SK-N-SH (cell line): ENCODE data around the gene JAG1. TPM values are rescaled to one million over a fixed set of nuclear protein-coding genes. Genes with fewer than 3 reads are reported as not detected.
A peak's percentile ranks its signal among the peaks of the same experiment; 100 is the strongest.

Experiments
- CTCF ChIA-PET: fragments of 300-600, 350-600 bp; formaldehyde crosslinking; extraction: SDS; loops from one replicate; lab custom pipeline; 2021; lab: Yijun Ruan, JAX
- POLR2A ChIA-PET: fragments of 350-600 bp; sonication (Branson Sonifier 250); formaldehyde crosslinking; extraction: SDS; loops from one replicate; lab custom pipeline; 2020; ENCODE audit warnings: antibody characterized with exemption, inconsistent platforms; lab: Yijun Ruan, JAX
- DNase-seq: peaks from one replicate; pipeline ENCODE4 v3.0.0; 2012
- H2AFZ ChIP-seq: fragments of 200-600 bp; sonication (generic); 2 replicates; pipeline ENCODE4 v1.8.1; 2016; ENCODE audit warnings: antibody characterized with exemption, mild to moderate bottlenecking, low read depth
- H3F3A ChIP-seq: fragments of 200-600 bp; sonication (generic); replicated peaks from 2 replicates; pipeline ENCODE3; 2016; ENCODE audit warnings: antibody characterized with exemption, mild to moderate bottlenecking; ENCODE audit not compliant: insufficient read depth
- H3K27ac ChIP-seq, 2 experiments: fragments of 200-500 bp in 1 of 2; fragments of 200-600 bp in 1 of 2; sonication (Bioruptor generic) in 1 of 2; sonication (generic), shearing (Covaris generic) in 1 of 2; 2 replicates each; pipeline versions ENCODE4 v1.5.1 to v1.6.1; 2014 to 2016; ENCODE audit warnings: low read depth in 2 of 2, inconsistent platforms in 1 of 2, low read length in 1 of 2, mild to moderate bottlenecking in 1 of 2, mixed read lengths in 1 of 2
- H3K27me3 ChIP-seq: fragments of 200-600 bp; sonication (generic), shearing (Covaris generic); 2 replicates; pipeline ENCODE4 v1.6.1; 2016; ENCODE audit warnings: mixed run types; ENCODE audit not compliant: insufficient read depth
- H3K36me3 ChIP-seq, 2 experiments: fragments of 200-500 bp in 1 of 2; fragments of 200-600 bp in 1 of 2; sonication (Bioruptor generic) in 1 of 2; sonication (generic) in 1 of 2; replicated peaks in 1 of 2; 2 replicates each; pipeline versions ENCODE3 to v1.5.1; 2014 to 2016; ENCODE audit warnings: low read length in 1 of 2, mild to moderate bottlenecking in 1 of 2; ENCODE audit not compliant: insufficient read depth in 2 of 2, control insufficient read depth in 1 of 2
- H3K4me1 ChIP-seq, 2 experiments: fragments of 200-500 bp in 1 of 2; fragments of 200-600 bp in 1 of 2; sonication (Bioruptor generic) in 1 of 2; sonication (generic), shearing (Covaris generic) in 1 of 2; 2 replicates each; pipeline versions ENCODE4 v1.5.1 to v1.6.1; 2014 to 2016; ENCODE audit warnings: low read depth in 1 of 2, low read length in 1 of 2, mixed run types in 1 of 2; ENCODE audit not compliant: insufficient read depth in 2 of 2, control insufficient read depth in 1 of 2
- H3K4me2 ChIP-seq: fragments of 200-600 bp; sonication (generic), shearing (Covaris generic); 2 replicates; pipeline ENCODE4 v1.6.1; 2017; ENCODE audit warnings: mixed run types
- H3K4me3 ChIP-seq, 2 experiments: fragments of 200-500 bp in 1 of 2; fragments of 200-600 bp in 1 of 2; sonication (Bioruptor generic) in 1 of 2; sonication (generic), shearing (Covaris generic) in 1 of 2; 2 replicates each; pipeline versions ENCODE4 v1.5.1 to v1.8.1; 2014 to 2016; ENCODE audit warnings: low read depth in 2 of 2, inconsistent platforms in 1 of 2, low read length in 1 of 2, mild to moderate bottlenecking in 1 of 2, mixed read lengths in 1 of 2, moderate library complexity in 1 of 2
- H3K79me2 ChIP-seq: fragments of 200-600 bp; sonication (generic); 2 replicates; pipeline ENCODE4 v1.8.1; 2017; ENCODE audit warnings: mild to moderate bottlenecking; ENCODE audit not compliant: insufficient read depth
- H3K9ac ChIP-seq: fragments of 200-600 bp; sonication (generic); 2 replicates; pipeline ENCODE4 v1.6.1; 2017; ENCODE audit warnings: mixed run types
- H3K9me2 ChIP-seq: fragments of 200-600 bp; sonication (generic); 2 replicates; pipeline ENCODE4 v1.6.1; 2017; ENCODE audit warnings: mixed run types
- H3K9me3 ChIP-seq: fragments of 200-600 bp; sonication (generic); 2 replicates; pipeline ENCODE4 v1.6.1; 2017; ENCODE audit warnings: mixed run types, mild to moderate bottlenecking, moderate library complexity
- H4K20me1 ChIP-seq: fragments of 200-600 bp; sonication (generic); 2 replicates; pipeline ENCODE4 v1.6.1; 2017; ENCODE audit warnings: mild to moderate bottlenecking, mixed run types; ENCODE audit not compliant: insufficient read depth
- CHD2 ChIP-seq: fragments of 150-350 bp; IDR thresholded peaks from 2 replicates; pipeline ENCODE4 v1.6.1; 2018; ENCODE audit warnings: low read length; ENCODE audit not compliant: partially characterized antibody
- FOXM1 ChIP-seq: IDR thresholded peaks from 2 replicates; pipeline ENCODE4 v1.4.0; 2012; ENCODE audit warnings: low read depth, mild to moderate bottlenecking
- NFIC ChIP-seq: IDR thresholded peaks from 2 replicates; pipeline ENCODE4 v1.4.0; 2012; ENCODE audit warnings: borderline replicate concordance
- NRF1 ChIP-seq: IDR thresholded peaks from 2 replicates; pipeline ENCODE4 v1.6.1; 2012; ENCODE audit warnings: low read depth, mild to moderate bottlenecking, low read length
- POLR2AphosphoS5 ChIP-seq: IDR thresholded peaks from 2 replicates; pipeline ENCODE4 v1.6.1; 2012; ENCODE audit warnings: low read depth, low read length
- RAD21 ChIP-seq: IDR thresholded peaks from 2 replicates; pipeline ENCODE4 v1.6.1; 2012; ENCODE audit warnings: mild to moderate bottlenecking, low read length
- RCOR1 ChIP-seq: fragments of 150-350 bp; IDR thresholded peaks from 2 replicates; pipeline ENCODE4 v1.6.1; 2017; ENCODE audit warnings: antibody characterized with exemption, low read length
- RFX5 ChIP-seq: IDR thresholded peaks from 2 replicates; pipeline ENCODE4 v1.6.1; 2012; ENCODE audit warnings: mild to moderate bottlenecking, improper control_type of control experiment, low read length
- RXRA ChIP-seq: IDR thresholded peaks from 2 replicates; pipeline ENCODE4 v1.4.0; 2012; ENCODE audit warnings: low read depth, mild to moderate bottlenecking, borderline replicate concordance
- SIN3A ChIP-seq: IDR thresholded peaks from 2 replicates; pipeline ENCODE4 v1.6.1; 2012; ENCODE audit warnings: low read depth, mild to moderate bottlenecking, low read length, moderate library complexity, borderline replicate concordance
- SMC3 ChIP-seq: IDR thresholded peaks from 2 replicates; pipeline ENCODE4 v1.6.1; 2012; ENCODE audit warnings: low read depth, low read length, improper control_type of control experiment
- TCF12 ChIP-seq: IDR thresholded peaks from 2 replicates; pipeline ENCODE4 v1.4.0; 2012
- WGBS: methylation state at CpG from one replicate; pipeline ENCODE4 v1.1.6; 2017; ENCODE audit warnings: low lambda C conversion rate; 5-methylcytosine and 5-hydroxymethylcytosine counted together
- polyA plus RNA-seq, 3 experiments: library from polyadenylated mRNA; depleted of rRNA; stranded (reverse); fragments of >200 nt; gene quantifications; 2 replicates each; pipeline ENCODE4 v1.2.3, GENCODE V29; 2012
- TF ChIP-seq, protein P1 (sequence below): fragments of 200-600 bp; sonication (generic); IDR thresholded peaks from 2 replicates; pipeline ENCODE4 v1.6.1; 2017; ENCODE audit warnings: antibody characterized with exemption, mild to moderate bottlenecking, moderate library complexity
- TF ChIP-seq, protein P2 (sequence below): fragments of 150-350 bp; IDR thresholded peaks from 2 replicates; pipeline ENCODE4 v1.6.1; 2016; ENCODE audit warnings: mild to moderate bottlenecking, low read depth, low read length
- TF ChIP-seq, protein P3 (sequence below): IDR thresholded peaks from 2 replicates; pipeline ENCODE4 v1.4.0; 2012; ENCODE audit warnings: low read depth
- TF ChIP-seq, protein P4 (sequence below): IDR thresholded peaks from 2 replicates; pipeline ENCODE4; 2012

Gene JAG1
- polyA plus RNA-seq, 1 of the 3 experiments (the other 2 are of a cell fraction), result 6.0 TPM

DNA sequence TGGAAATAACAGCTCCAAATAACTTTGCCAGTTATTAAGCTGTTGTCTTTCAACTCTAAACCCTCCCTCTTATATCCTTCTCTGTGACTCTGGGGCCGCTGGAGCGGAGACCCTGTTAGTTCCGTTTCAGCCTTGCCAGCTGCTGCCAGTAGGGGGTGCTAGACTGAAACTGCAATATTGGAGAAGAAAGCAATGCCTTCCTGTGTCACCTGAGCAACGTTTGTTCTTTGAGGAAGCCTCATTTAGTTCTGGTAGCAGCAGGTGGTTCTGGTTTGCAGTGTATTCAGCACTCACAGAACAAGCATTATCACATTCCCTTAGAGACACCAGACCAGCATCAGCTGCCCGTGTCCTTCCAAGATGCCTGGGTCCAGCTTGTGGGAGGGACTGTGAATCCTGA is 22.9 kb upstream of the JAG1 start:
- TF ChIP-seq CHD2, result no peak
- TF ChIP-seq, protein P1, sequence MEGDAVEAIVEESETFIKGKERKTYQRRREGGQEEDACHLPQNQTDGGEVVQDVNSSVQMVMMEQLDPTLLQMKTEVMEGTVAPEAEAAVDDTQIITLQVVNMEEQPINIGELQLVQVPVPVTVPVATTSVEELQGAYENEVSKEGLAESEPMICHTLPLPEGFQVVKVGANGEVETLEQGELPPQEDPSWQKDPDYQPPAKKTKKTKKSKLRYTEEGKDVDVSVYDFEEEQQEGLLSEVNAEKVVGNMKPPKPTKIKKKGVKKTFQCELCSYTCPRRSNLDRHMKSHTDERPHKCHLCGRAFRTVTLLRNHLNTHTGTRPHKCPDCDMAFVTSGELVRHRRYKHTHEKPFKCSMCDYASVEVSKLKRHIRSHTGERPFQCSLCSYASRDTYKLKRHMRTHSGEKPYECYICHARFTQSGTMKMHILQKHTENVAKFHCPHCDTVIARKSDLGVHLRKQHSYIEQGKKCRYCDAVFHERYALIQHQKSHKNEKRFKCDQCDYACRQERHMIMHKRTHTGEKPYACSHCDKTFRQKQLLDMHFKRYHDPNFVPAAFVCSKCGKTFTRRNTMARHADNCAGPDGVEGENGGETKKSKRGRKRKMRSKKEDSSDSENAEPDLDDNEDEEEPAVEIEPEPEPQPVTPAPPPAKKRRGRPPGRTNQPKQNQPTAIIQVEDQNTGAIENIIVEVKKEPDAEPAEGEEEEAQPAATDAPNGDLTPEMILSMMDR, result peak; percentile 61
- Histone ChIP-seq H3K4me1 (no peaks in the 10 kb centered on the region), H3K9me3 (no peaks in the 10 kb centered on the region), H3F3A (no peaks in the 10 kb centered on the region), H3K27me3 (no peaks in the 10 kb centered on the region), H3K79me2 (no peaks in the 10 kb centered on the region), H3K4me3 (no peak overlapping the region), H3K9me2 (no peaks in the 10 kb centered on the region), H4K20me1 (no peaks in the 10 kb centered on the region), H3K27ac (no peak overlapping the region), H3K4me2 (no peak overlapping the region), H3K9ac (no peak overlapping the region), H2AFZ (no peak overlapping the region), H3K36me3 (no peaks in the 10 kb centered on the region)
- WGBS, result 61% methylated on average over 5 of the region's 5 CpGs
- CTCF ChIA-PET, result interaction anchor here (0.6 to 2.1 kb wide), 10 partner anchors 14 to 207 kb away, joined by 3 to 7 read pairs (median 3); no protein-coding TSS in a partner anchor
- POLR2A ChIA-PET, result no interaction called here
- DNase-seq, result no peak

DNA sequence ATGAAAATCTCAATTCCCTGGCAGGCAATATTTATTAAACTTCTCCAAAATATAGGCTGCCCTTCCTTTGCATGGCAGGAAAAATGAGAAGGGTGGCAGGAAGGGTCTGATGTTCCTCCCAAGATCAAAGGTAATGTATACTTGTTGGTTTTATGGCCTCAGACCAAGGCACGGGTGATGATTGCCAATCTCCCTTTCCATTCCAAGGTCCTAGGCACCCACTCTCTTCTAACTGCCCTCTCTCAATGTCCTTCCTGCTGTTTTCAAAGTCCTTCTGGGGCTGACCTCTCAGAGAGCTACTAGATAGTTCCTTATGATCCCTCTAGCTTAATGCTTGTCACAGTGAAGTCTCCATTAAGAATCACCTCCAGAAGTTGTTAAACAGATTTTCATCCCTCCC is 15.6 kb upstream of the JAG1 start:
- POLR2A ChIA-PET, result no interaction called here

More for the DNA sequence above, 15.6 kb upstream of the JAG1 start:
- no peak for TF ChIP-seq NRF1
- TF ChIP-seq FOXM1, result no peak
- no peak for TF ChIP-seq TCF12
- no peak for TF ChIP-seq RCOR1
- TF ChIP-seq, protein P2, sequence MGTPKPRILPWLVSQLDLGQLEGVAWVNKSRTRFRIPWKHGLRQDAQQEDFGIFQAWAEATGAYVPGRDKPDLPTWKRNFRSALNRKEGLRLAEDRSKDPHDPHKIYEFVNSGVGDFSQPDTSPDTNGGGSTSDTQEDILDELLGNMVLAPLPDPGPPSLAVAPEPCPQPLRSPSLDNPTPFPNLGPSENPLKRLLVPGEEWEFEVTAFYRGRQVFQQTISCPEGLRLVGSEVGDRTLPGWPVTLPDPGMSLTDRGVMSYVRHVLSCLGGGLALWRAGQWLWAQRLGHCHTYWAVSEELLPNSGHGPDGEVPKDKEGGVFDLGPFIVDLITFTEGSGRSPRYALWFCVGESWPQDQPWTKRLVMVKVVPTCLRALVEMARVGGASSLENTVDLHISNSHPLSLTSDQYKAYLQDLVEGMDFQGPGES, result no peak
- TF ChIP-seq, protein P3, sequence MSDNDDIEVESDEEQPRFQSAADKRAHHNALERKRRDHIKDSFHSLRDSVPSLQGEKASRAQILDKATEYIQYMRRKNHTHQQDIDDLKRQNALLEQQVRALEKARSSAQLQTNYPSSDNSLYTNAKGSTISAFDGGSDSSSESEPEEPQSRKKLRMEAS, result no peak
- no peak for TF ChIP-seq RAD21
- no peak for TF ChIP-seq POLR2AphosphoS5
- TF ChIP-seq RXRA, result no peak
- TF ChIP-seq, protein P4, sequence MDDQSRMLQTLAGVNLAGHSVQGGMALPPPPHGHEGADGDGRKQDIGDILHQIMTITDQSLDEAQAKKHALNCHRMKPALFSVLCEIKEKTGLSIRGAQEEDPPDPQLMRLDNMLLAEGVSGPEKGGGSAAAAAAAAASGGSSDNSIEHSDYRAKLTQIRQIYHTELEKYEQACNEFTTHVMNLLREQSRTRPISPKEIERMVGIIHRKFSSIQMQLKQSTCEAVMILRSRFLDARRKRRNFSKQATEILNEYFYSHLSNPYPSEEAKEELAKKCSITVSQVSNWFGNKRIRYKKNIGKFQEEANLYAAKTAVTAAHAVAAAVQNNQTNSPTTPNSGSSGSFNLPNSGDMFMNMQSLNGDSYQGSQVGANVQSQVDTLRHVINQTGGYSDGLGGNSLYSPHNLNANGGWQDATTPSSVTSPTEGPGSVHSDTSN, result no peak
- TF ChIP-seq SMC3, result no peak
- TF ChIP-seq SIN3A, result no peak
- TF ChIP-seq NFIC, result no peak
- TF ChIP-seq RFX5, result no peak
- TF ChIP-seq, protein P1, result no peak
- TF ChIP-seq, all 33 proteins: peak for 0
- no peak for DNase-seq
- WGBS, result 75% methylated on average over 1 of the region's 1 CpG
- Histone ChIP-seq H3K9me3 (no peaks in the 10 kb centered on the region), H3K27ac (no peak overlapping the region), H4K20me1 (no peaks in the 10 kb centered on the region), H3K27me3 (no peaks in the 10 kb centered on the region), H3F3A (no peaks in the 10 kb centered on the region), H3K4me1 (no peaks in the 10 kb centered on the region), H3K9ac (no peak overlapping the region), H3K4me3 (no peak overlapping the region), H3K36me3 (no peaks in the 10 kb centered on the region), H3K4me2 (no peak overlapping the region), H2AFZ (no peak overlapping the region), H3K79me2 (no peaks in the 10 kb centered on the region), H3K9me2 (no peaks in the 10 kb centered on the region)
- CTCF ChIA-PET, result interaction anchor here (1.0 kb wide), 1 partner anchor 15 kb away, joined by 3 read pairs; the partner anchor contains the start of gene JAG1
